Measurements from ENCODE around the gene NBAS.
"Not testable (repeated sequence)": the region's sequence is repeated elsewhere in the genome, so short reads cannot be mapped to it uniquely, and the experiment has no call there.

- TF ChIP-seq CTCF (IDR thresholded peaks at IDR 0.05; ENCODE audit: insufficient read depth, low read depth, low read length); EZH2 (IDR thresholded peaks at IDR 0.05; ENCODE audit: insufficient read depth, low read length): not testable (repeated sequence)
Observed at GRCh38 chr2:15518759-15519158, 42.4 kb downstream of the NBAS start.

Measured in astrocyte (in vitro differentiated cells and primary cell).